Amygdala (tissue), 56 donors: ENCODE measurements around the gene SMAD2.
"Not testable (repeated sequence)": the region's sequence is repeated elsewhere in the genome, so short reads cannot be mapped to it uniquely, and the experiment has no call there.

ENCODE experiments used
- DNase-seq, 56 donors: peaks; one replicate each; lab custom pipeline; 2025; lab: John Stamatoyannopoulos, UW

SMAD2 gene

DNA sequence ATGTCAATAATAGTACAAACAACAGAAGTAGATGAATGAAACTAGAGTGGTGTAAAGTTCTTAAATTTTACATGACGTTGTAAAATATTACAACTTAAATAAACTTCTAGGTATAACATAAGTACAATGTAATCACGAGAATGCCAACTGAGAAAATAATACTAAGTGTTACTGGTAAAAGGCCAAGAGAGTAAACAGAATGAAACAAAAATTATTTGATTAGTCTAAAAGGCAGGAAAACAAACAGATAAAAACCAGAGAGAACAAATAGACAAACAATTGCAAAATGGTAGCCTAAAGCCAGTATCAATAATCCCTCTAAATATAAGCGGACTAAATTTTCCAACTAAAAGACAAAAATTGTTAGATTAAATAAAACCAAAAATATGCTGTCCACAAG, 71.9 kb downstream of the SMAD2 start:
- no peak for DNase-seq

DNA sequence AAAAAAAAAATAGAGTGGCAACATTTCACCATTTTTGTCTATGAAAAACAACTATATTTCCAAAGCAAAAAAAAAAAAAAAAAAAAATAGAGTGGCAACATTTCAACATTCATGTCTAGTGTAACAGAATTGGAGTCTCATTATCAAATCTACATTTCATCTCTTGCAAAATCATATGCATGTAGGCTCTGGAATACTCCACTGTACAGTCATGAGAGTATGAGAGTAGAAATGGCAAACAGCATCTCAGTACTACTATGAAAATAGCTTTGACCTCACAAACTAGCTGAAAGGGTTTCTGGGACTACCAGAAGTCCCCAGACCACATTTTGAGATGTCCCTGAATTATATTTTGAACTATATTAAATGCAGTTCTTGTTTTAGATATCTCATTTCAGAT, 82.8 kb downstream of the SMAD2 start:
- DNase-seq = no peak

DNA sequence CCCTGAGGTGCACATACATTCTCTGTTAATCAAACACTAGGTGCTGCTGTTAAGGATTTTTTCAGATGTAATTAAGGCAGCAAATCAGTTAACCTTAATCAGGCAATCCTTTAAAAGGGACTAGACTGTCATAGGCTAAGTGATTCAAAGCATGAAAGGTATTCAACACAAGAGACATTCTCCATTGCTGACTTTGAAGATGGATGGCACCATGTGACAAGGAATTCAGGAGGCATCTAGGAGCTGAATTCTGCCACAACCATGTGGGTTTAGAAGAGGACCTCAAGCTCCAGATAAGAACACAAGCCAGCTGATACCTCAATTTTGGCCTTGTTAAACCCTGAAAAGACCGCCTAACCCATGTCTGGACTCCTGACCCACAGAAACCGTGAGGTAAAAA, 84.0 kb downstream of the SMAD2 start:
- DNase-seq = no peak

DNA sequence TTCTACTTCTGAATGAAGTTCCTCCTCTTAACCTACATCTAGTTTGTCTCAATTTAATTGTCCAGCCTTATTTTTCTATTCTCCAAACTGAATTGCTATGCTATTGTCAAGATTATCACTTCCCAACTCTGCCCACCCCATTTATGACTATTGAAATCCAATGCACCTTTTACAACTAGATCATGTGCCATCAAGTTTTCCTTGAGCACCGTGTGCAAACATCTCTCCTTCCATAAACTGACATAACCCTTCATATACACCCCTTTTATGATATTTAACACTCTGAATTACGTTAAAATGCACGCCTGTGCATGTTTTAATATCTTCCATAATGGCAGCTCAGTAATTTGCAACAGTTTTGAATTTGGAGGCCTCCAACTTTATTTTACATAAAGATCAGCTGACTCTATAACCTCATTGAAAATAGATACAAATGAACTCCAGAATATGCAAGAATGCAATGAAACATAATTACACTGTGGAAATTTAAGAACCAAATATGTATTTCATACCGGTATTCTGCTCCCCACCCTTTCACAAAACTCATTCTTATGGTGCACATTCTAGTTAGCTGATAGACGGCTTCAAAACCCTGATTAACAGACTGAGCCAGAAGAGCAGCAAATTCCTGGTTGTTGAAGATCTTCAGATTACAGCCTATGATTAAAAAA, 85.5 kb downstream of the SMAD2 start:
- DNase-seq = no peak

DNA sequence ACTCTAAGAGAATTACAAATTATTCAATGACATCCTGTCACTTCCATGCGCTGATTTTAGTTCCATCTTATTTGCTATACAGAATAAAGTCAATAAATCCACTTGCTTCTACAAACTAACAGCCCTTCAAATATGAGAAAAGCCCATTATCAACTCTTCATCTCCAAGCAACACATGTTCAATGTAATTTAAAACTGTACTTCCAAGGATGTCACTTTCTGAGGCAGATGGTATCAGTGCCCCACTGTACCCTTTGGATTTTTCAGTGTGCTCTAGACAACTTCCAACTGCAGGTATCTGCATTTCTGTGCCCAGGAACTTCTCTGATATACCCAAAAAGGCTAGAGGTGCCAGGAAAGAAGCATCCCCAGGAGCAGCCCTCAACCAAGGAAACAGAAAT, 87.6 kb downstream of the SMAD2 start:
- DNase-seq = no peak

DNA sequence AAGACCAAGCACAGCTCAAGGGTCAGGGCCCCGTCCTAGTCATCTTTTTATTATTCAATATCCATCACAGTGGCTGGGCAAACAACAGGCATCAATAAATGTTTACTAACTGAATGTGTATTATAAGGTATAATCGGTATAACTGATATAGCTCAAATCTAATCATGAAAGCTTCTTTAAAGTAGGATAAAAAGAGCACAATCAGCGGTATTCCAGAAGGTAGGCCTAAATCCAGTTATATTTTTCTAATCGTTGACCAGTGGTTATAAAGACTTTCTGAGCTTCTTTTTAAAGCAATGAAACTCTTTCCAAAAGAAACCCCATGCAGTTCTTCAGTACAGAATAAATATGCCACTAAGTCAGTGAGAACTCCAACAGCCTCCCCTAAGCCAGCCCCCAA, 92.1 kb downstream of the SMAD2 start:
- DNase-seq = no peak

DNA sequence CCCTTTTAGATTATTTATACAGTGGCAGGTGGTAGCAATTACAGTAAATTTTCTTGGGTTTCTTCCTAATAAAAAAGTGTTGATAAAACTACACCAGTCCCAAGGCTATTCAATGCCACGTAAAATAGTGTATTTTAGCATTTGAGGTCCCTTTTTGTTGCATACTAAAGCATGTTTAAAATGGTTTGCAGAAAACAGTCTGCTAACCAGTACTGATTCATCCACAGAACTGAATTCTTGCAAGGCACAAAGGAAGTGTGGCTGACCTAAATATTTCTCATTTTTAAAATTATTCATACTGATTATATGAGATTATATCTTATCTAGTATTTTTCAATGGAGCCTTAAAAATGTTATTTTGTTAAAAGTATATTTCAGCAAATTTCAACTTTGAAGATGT, 98.1 kb downstream of the SMAD2 start:
- no peak for DNase-seq

DNA sequence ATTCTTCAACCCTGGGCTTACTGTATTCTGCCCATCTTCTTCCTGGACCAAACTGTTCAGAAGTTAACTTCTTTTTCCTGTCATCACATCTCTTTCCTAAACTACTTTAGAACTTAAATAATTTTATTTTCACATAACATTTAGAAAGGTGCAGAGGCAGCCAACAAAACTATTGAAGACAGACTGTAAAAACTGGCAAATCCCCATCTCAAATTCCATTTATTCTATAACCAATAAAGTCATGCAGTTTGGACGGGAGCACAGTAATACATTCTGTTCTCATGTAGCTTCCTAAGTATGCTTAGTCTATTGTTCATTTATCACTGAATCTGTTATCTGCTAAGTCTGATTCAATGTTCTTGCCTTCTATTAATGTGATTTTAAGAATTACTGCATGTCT, 99.1 kb downstream of the SMAD2 start:
- no peak for DNase-seq

DNA sequence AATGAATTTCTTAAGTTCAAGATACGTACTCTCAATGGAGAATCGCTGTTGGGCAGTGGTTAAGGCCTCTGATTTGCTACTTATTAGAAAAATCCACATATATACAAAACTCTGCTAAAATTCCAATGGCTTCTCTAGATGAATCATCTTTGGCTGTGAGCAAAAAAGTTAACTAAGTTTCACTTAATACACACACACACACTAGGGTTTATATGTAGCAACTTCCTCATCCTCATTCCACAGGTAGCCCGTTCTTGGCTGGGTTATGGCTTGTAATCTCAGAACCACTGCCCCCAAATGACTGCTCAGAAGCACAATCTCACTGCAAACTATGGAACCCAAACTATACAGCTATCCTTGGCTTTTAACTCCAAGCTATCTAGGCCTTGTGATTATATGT, 99.7 kb downstream of the SMAD2 start:
- DNase-seq = no peak

DNA sequence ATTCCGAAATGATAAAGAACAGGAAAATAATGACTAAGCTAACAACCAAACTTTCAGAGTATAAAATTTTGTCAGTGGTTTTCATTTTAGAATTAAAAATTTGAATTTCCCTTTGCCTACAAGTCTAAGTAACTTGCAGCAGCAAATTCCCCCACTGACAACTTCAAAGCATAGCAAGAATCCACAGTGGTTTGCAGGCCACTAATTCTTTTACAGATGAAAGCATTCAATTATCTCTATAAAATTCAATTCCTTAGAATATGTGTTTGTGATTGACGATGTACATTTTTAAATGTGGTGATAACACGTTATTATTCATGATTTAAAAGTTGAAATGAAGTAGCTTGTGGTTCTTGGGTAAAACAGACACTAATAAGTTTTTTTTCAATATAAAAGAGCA, 100.6 kb downstream of the SMAD2 start:
- no peak for DNase-seq

DNA sequence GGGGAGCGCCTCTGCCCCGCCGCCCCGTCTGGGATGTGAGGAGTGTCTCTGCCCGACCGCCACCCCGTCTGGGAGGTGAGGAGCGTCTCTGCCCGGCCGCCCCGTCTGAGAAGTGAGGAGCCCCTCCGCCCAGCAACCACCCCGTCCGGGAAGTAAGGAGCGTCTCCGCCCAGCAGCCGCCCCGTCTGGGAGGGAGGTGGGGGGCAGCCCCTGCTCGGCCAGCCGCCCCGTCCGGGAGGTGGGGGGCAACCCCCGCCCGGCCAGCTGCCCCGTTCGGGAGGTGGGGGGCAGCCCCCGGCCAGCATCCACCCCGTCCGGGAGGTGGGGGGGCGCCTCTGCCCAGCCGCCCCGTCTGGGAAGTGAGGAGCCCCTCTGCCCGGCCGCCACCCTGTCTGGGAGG, 102.4 kb downstream of the SMAD2 start:
- not testable (repeated sequence) for DNase-seq

DNA sequence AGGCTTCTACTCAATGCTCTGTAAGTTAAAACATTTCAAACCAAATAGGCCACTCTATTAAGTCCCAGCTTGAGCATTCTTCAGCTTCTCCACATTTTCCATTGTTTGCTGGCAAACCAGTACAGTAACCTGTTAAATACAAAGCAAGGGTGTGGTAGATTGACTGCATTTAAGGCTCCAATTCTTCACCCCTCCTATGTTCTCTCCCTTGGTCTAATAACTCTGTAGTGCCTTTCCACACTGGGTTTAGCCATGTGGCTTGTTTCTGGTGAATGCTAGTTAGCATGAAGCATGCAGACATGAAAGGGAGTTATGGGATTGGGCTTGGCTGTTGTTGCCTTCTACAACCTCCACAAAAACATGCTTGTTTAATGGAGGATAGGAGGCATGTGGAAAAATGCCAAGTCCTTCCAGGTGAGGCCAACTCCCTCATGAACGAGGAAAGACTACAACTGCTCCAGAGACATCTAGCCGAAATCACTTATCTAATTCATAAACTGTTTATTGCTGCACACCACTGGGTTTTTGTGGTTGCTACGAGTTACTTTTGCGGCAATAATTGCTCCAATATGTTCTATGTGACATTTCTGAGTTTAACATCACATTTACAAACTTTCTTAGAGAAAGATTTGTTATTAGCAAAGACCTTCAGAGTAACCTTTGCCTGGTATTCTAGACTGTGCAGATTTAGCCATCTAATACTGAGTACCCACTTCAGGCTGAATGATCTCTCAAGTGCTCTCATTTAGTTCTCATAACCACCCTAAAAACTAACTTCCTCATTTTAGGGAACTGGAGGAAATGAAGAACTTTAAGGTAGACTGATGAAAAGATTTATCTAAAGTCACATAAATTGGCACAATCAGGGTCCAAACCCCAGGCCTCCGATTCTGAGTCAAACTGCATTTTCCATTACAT, 104.0 kb downstream of the SMAD2 start:
- no peak for DNase-seq

DNA sequence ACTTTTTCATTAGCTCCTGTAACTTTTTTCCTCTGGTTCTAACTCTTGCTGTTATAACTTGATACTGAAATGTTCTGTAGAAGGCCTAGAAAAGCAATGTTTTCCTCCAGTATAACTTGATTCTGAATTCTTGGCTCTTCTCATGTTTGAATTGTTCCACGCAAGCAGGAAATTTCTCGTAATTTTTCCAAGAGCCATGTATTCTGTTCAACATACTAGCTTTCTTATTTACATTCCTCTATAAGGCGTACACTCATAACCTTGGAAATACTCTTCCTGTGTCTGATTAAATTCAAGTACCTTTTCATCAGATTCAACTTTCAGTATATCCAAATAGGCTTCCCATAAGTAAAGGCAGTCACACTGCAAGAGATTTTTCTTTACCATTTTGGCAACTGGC, 109.1 kb downstream of the SMAD2 start:
- DNase-seq = no peak

DNA sequence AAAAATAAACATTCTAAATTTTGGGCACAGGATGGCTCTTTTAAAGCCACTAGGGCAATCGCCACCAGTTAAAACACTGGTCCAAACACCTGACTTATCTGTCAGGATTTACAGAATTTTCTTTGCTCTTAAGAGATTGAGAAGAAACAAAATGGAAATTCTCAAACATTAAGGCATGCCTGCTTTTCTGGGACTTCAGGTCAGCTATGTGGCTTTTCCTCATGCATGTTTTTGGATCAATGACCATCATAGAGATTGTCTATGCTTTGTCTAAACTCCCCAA, 112.7 kb downstream of the SMAD2 start:
- no peak for DNase-seq

DNA sequence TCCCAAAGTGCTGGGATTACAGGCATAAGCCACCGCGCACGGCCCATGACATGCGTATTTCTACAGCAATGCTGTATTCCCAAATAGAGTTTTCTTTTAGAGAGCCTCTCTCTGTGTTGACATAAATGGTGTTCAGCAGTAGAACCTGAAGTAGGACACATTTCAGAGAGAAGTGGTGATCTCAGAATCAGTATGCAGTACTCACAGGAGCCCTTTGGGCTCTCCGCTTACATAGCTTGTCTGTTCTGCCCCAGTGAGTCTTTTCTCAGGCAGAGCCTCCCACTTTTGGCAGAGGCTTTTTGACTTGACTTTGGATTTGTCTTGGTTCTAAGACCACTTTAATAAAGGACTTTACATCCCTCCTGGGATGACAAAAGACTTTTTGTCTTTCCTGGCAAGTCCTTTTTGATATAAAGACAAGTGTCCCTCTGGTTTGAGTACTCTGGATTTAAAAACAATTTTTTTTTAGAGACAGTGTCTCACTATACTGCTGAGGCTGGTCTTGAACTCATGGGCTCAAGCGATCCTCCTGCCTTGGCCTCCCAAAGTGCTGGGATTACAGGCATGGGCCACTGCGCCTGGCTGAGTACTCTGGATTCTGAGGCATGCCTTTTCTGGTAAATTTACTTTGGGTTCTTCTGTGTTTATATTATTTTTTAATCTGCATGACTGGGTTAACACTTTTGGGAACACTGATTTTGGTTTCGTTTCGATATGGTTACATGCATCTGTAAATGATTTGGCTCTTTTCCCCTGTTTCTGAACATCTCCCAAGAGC, 113.3 kb downstream of the SMAD2 start:
- no peak for DNase-seq

DNA sequence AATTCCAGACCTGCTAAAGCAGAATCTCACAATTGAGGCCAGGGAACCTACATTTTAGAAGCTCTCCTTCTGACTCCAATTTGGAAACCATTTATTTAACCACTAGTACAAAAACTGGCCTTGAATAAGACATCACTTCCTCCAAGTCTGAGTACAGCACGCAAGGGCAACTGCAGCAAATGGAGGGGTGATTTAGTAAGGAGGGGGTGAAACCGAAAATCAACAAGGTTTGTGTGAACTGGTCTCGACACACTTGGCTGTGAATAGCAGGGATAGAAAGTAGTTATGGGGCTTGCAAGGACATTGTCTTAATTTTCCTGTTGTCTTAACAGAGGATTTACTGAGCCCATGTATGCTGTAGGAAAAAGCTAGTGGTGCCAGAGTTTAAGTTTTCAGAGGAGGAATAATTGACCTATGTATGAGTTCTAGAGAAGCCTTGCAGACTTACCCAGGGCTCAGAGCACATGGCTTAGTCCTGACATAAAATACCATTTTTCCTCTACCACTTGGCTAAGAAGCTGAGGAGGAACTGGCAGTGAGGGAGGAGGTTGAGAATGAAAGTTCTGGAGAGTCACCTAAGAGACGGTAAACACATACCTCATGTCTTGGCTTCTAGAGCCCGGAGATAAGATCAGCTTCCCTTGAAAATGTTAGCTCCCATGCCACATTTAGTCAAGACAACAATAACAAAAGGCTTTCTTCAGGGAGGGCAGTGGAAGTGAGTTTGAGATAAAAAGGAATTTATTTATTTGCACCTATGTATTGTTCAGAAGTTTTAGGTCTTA, 114.8 kb downstream of the SMAD2 start:
- no peak for DNase-seq

DNA sequence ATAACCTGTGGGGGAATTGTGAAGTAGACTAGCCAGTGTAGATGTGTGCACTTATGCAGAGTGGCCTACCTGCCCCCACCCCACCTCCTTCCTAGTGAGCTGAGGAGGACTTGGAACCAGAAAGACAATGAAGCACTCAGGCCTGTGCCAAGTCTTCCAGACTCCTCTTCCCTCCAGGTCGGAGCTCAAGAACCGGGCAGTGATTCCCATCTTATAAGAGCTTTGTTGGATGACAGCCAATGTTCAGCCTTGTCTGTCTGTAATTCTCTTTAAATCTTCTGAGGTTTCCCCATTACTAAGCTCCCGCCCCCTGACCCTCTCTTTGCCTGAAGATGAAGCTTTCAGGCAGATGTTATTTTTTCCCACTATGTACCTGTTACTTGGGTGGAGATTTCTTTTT, 121.0 kb downstream of the SMAD2 start:
- no peak for DNase-seq

DNA sequence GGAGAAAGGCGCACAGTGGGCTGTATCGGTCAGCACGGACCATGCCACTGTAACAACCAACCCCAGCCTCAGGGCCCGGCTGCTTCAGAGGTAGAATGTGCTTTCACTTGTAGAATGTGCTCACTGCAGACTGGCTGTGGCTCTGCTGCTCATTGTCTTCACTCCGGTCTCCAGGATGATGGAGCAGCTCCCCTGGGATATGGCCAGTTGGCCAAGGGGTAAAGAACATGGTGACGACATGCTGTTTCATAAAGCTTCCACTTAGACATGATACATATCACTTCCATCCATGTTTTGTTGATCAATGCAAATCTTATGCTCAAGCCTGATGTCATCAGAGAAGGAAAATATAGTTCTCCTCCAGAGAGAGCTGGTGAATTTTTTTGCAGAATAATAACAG, 127.7 kb downstream of the SMAD2 start:
- DNase-seq = no peak

DNA sequence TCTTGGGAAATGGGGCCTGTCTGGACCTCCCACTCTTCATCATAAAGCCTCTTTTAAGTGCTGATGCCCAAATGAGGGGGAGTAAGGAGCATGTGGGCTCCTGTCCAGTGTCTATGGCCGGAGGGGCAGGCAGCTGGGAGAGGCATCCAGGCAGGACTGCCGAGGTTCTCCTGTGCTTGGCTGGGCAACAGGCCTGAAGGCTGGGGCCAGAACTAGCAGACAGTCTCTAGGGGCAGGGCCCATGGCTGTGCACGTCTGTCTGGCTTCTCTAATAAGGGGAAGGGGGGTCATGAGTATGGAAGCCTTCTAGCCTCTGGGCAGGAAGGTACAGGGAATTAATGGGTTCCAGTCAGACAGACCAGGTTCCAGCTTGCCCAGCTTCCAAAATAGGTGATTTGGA, 128.6 kb downstream of the SMAD2 start:
- DNase-seq = no peak

DNA sequence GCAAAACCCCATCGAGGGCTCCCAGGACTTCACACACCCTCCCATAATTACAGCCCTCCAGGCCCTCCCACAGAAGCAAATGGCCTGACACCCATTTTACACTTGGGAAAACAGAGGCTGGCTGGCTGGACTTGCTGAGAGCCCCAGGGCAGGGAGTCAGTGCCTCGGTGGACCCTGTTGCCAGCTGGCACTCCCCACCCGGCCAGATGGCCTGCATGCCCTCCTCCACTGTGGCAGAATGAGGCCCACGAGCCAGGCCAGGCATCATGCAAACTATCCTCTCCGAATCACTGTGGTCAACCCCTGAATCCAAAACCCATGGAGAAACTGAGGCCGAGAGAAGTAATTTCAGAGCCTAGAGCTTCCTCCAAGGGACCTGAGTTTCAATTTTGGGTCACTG, 129.7 kb downstream of the SMAD2 start:
- DNase-seq = no peak

DNA sequence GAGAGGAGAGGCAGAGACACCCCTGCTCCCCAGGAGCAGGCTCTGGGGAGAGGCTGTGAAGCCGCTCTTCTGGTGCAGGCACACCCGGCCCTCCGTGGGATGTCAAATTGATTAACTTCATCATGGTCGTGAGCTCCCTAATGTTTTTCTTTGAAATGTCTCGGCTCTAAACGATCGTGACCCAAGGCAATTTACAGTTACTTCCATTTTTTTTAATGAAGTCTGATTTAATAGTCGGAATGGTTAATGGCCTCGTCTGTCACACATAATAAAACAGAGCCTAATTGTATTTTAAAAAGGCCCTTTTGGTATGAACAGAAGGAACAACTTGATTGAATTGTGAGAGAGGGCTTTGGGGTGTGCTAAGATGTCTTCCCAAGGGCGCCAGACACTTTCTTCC, 130.2 kb downstream of the SMAD2 start:
- no peak for DNase-seq
